WTC11 (cell line): ENCODE data around the gene SLC25A22.

ENCODE experiments used
- CREB1 ChIP-seq: sonication (generic); formaldehyde crosslinking; IDR thresholded peaks from 2 replicates; pipeline ENCODE4 v1.8.0; 2023; ENCODE audit warnings: mild to moderate bottlenecking, missing genetic modification reagents
- ETV6 ChIP-seq: sonication (generic); formaldehyde crosslinking; IDR thresholded peaks from 2 replicates; pipeline ENCODE4 v1.8.1; 2022; ENCODE audit warnings: mild to moderate bottlenecking, missing genetic modification reagents
- HMGA2 ChIP-seq: fragments of 250-450 bp; sonication (Bioruptor Pico); IDR thresholded peaks from 2 replicates; pipeline ENCODE4 v1.4.0; 2021; ENCODE audit warnings: mild to moderate bottlenecking, moderate library complexity
- PREB ChIP-seq: sonication (generic); formaldehyde crosslinking; IDR thresholded peaks from 2 replicates; pipeline ENCODE4 v1.8.1; 2022; ENCODE audit warnings: mild to moderate bottlenecking, missing genetic modification reagents, moderate library complexity, borderline replicate concordance
- TCF7 ChIP-seq: sonication (generic); formaldehyde crosslinking; IDR thresholded peaks from 2 replicates; pipeline ENCODE4 v1.8.0; 2022; ENCODE audit warnings: mild to moderate bottlenecking, low read depth, missing genetic modification reagents, moderate library complexity
- ZNF232 ChIP-seq: sonication (generic); formaldehyde crosslinking; IDR thresholded peaks from 2 replicates; pipeline ENCODE4 v1.8.0; 2022; ENCODE audit warnings: mild to moderate bottlenecking, missing genetic modification reagents
- TF ChIP-seq, protein P1 (sequence below): fragments of 250-450 bp; sonication (Bioruptor Pico); conservative IDR thresholded peaks from 2 replicates; pipeline ENCODE4 v1.9.0; 2021; ENCODE audit warnings: mild to moderate bottlenecking

GRCh38 chr11:778976-779954, 18.8 kb downstream of the SLC25A22 start:
- TF ChIP-seq HMGA2 (CRISPR knock-in tag) (no peak), ETV6 (CRISPR knock-in tag) (no peak), TCF7 (CRISPR knock-in tag) (no peak), PREB (CRISPR knock-in tag) (no peak), CREB1 (no peak), ZNF232 (CRISPR knock-in tag) (no peak)
- TF ChIP-seq, protein P1, sequence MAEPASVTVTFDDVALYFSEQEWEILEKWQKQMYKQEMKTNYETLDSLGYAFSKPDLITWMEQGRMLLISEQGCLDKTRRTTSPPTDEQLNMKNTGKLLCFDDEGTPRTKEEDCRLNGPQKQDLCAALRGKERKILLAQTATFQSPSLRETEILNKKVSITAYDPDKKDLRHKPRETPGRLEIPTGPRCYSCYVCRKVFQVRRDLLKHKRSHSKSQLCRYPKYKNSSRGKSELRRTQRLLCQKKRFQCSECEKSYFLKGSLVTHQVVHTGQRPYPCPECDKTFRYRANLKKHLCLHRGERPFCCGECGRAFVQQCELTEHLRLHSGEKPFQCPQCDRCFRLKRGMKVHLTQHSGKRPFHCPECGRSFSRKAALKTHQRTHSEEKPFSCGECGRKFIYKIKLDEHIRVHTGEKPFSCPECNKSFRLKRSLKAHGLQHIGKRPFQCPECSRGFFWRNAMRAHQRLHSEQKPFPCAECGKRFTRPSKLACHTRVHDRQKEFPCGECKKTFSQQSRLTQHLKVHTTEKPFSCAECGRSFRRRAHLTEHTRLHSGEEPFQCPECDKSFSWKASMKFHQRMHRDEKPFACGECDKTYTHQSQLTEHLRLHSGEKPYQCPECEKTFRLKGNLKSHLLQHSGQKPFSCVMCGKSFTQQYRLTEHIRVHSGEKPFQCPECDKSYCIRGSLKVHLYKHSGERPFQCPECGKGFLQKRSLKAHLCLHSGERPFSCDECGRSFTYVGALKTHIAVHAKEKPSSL (CRISPR knock-in tag): no peak
